NCI-H1092 (cell line): ENCODE results near the gene FBRSL1.
"Not testable (repeated sequence)": the region's sequence is repeated elsewhere in the genome, so short reads cannot be mapped to it uniquely, and the experiment has no call there.

ENCODE experiments used
- DNase-seq: peaks from one replicate; lab custom pipeline; 2025; lab: John Stamatoyannopoulos, UW

Gene FBRSL1

GRCh38 chr12:132489602-132490266, at the start of gene FBRSL1:
Gene FBRSL1 (plus strand): TSS chr12:132490151.
- DNase-seq = peak; percentile 85

- not testable (repeated sequence) for DNase-seq
These were observed 49.5 kb upstream of the FBRSL1 start for GRCh38 chr12:132440420-132440819.

- DNase-seq = no peak
These were observed 47.8 kb upstream of the FBRSL1 start for GRCh38 chr12:132441871-132442863.

- DNase-seq = no peak
These were observed 46.9 kb upstream of the FBRSL1 start for GRCh38 chr12:132443091-132443490.

GRCh38 chr12:132444283-132444682, 45.7 kb upstream of the FBRSL1 start:
- no peak for DNase-seq

GRCh38 chr12:132444957-132445883, 44.7 kb upstream of the FBRSL1 start:
- no peak for DNase-seq

GRCh38 chr12:132445884-132446632, 43.9 kb upstream of the FBRSL1 start:
- no peak for DNase-seq

GRCh38 chr12:132446633-132447326, 43.2 kb upstream of the FBRSL1 start:
- no peak for DNase-seq

- DNase-seq = no peak
These were observed 42.6 kb upstream of the FBRSL1 start for GRCh38 chr12:132447327-132447720.

- DNase-seq = no peak
These were observed 42.1 kb upstream of the FBRSL1 start for GRCh38 chr12:132447731-132448462.

- DNase-seq = no peak
These were observed 41.5 kb upstream of the FBRSL1 start for GRCh38 chr12:132448463-132448820.

- DNase-seq = no peak
These were observed 40.2 kb upstream of the FBRSL1 start for GRCh38 chr12:132449565-132450417.

GRCh38 chr12:132450418-132451171, 39.4 kb upstream of the FBRSL1 start:
- peak; percentile 85 for DNase-seq

GRCh38 chr12:132451172-132451835, 38.6 kb upstream of the FBRSL1 start:
- no peak for DNase-seq

- DNase-seq = no peak
These were observed 38.1 kb upstream of the FBRSL1 start for GRCh38 chr12:132451836-132452195.

- DNase-seq = no peak
These were observed 37.2 kb upstream of the FBRSL1 start for GRCh38 chr12:132452596-132453350.
